Measurements from ENCODE around the gene KHK.

The KHK gene

GRCh38 chr2:27086724-27087593 lies at the start of gene KHK:
Gene KHK (plus strand): TSS chr2:27086772. CDS start chr2:27087260, 488 bp downstream.
- DNase-seq: no peak

DNA sequence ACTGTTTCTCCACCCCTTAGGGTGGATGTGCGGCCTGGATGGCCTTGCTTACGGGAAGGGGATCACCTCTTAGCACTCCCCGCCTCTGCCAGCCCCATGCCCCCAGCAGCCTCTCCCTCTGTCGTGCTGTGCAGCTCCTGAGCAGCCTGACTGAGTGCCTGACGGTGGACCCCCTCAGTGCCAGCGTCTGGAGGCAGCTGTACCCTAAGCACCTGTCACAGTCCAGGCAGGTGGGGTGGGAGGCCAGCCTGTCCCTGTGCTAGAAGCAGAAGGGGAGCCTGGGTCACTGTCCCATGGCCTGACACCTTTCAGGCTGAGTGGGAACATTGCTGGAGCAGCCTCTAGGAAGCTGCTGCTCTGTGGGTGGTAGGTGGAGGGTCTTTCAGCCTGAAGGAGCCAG lies 48.6 kb upstream of the KHK start:
- no peak for DNase-seq

- no peak for DNase-seq
Observed at GRCh38 chr2:27038631-27039339, 47.8 kb upstream of the KHK start.

DNA sequence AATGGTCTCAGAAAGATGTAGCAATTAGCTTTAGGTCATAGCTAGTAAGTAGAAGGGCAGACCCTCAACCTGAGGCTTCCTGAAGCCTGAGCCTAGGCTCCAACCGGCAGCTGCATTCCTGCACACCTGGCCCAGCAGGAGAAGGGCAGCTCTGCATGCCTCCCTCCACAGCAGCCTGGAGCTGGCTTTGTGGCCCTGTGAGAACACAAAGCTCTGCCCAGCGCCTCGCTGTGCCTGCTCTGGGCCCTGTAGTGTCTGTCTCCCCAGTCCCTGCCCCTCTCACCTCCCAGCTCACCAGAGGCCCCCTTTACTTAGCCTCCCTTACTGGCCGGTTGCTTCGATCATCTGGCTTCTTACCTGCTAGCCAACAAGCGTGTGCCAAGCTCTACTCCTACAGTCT lies 47.1 kb upstream of the KHK start:
- no peak for DNase-seq

DNA sequence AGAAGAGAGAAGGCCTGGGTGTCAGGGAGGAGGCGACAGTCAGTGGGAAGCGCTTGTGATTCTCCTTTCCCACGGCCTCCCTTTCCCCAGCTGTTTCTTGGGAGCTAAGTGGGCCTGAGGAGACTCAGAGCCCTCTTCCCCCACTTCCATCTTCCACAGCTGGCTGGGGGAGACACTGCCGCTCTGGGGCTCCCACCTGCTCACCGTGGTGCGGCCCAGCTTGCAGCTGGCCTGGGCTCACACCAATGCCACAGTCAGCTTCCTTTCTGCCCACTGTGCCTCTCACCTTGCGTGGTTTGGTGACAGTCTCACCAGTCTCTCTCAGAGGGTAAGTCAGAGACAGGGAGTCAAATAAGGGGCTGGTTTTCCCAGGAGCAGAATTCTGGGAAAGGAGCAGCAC lies 46.7 kb upstream of the KHK start:
- no peak for DNase-seq

DNA sequence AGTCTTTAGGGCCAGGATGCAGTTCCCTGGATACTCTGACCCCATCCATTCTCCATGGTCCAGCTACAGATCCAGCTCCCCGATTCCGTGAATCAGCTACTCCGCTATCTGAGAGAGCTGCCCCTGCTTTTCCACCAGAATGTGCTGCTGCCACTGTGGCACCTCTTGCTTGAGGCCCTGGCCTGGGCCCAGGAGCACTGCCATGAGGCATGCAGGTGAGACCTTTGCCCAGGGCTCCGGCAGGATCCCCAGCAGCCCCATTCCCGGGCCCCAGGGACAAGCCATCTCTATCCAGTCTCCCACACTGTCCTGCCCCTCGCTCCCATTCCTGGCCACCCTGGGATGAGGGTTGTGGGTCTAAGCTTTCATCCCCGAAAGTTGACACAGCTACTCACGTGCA lies 46.3 kb upstream of the KHK start:
- DNase-seq: no peak

DNA sequence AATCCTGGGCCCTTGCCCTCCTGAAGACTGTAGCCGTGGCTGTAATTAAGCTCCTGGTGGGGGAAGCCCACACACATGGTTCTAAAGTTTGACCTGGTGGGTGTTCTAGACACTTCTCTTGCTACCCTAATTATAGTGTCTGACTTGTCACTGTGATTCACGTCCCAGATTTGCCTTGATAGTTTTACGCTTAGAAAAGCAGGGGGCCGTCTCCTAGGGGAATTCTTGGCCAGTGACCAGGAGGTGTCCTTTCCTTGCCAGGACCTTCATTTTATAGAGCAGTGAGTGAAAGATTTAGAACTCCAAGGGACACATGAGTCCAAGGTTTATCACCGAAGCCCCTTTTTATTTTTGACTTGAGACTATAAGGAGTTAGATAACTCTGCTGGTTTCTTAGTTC lies 44.8 kb upstream of the KHK start:
- DNase-seq: no peak

DNA sequence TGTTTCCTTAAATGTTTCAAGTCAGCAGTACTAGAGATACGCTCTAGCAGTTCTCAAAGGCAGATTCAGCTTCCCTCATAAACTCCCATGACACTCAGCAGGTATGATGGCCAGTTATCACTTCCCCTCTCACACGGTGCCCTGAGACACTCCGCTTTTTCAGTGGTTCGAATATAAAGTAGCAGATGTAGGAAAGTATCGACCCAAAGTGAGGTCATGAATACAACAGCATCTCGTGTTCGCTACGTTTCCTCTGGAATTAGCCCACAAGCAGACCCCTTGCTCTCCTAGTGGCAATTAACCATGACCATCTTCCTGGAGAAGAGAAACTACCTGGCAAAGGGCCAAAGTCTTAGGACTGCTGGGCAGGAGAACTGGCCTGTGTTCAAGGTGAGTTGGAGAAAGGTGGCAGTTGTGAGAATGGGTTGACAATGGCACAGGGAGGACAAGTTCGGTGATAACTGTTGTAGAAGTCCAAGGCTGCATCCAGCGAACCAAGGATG lies 44.4 kb upstream of the KHK start:
- no peak for DNase-seq

DNA sequence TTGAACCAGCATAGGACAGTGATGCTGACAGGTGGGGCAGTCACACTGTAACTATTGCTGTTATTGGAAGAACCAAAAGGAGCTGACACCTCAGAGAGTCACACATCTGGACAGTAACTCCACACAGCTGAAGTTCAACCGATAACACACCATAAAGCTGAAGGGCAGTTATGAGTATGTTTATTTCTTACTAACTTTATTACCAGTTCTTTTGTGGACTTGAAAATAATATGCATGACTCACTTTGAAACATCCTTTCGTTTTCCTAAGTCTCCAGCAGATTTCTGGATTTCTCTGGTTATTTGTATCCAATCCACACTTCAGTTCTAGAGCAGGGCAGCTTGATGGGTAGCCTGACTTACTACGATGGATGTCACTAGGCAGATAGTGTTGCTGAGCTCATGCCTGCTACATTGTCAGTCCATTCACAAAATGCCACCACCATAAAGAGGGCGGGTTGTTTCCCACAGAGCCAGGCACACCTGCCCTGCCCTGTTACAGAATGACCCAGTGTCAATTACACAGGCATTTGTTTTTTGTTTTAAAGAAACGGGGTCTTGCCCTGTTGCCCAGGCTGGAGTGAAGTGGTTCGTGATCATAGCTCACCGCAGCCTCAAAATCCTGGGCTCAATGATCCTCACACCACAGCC lies 43.5 kb upstream of the KHK start:
- DNase-seq: no peak

DNA sequence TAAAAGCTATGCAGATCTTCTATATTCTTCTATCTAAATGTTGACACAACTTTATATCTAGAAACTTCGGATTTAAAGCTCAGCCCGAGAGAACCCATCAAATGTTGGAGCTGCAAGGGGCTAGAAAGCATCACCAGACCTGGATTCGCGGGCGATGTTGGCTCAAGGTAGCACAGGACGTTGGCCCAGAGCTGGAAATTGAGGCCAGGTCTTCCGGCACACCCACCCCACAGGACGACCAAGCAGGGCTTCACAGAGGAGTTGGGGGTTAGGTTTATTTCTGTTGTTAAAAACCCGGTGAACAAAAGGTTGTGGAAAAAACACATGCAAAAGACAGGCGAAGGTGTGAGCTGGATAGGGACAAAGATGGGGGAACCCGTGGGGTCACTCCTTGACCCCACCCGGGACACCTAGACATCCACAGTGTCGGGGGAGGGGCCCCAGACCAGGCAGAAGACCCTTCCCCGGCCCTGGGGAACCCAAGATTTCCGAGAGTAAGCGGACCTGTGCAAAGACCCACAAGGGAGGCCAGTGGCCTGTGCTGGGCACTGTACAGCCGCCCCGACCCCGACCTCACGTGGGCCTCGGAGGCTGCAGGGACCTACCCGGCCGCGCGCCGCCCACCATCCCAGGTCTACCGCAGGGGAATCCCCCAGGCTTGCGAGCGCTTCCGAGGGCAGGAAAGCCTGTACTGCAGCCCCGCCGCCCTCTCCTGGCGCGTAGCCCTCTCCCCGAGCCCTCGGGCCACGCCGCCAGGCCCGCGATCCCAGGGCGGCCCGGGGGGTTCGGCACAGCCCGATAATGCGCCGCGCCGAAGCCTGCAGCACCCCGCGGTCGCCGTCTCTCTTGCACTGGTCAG lies 36.9 kb upstream of the KHK start:
- DNase-seq: no peak

DNA sequence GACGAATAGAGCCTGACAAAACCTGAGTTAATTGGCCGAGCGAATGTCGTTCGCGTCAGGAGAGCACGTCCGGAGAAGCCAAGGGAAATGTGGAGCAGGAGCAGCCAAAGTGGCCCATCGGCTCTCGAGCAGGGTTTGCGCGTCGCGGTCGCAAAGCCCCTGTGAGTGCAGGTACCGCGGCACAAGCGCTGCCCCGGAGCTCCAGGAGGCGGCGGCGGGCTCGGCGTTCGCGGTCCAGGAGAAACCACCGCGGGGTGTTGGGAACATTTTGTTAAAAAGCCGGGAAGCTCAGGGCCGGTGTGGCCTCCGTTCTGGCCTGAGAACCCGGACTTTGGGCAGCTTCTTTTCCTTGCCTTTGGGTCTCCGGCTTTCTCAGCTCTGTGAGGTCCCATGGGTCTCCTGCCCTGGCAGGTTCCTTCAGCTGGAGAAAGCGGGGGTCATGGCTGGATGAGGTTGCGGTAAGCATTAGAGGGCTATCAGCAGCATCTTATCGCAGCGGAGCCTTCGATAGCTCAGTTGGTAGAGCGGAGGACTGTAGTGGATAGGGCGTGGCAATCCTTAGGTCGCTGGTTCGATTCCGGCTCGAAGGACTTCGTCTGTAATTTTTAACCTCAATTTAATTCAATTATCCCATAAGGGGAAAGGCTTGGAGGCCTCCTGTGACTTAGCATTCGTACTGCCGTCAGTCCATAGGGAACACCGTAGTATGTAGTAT lies 36.1 kb upstream of the KHK start:
- peak; percentile 60 for DNase-seq

GRCh38 chr2:27050996-27051901 lies 35.3 kb upstream of the KHK start, which contains the start of gene AGBL5:
Gene AGBL5 (plus strand): TSS chr2:27051668. CDS start chr2:27052959, 1,291 bp downstream.
- DNase-seq: peak; percentile 9

GRCh38 chr2:27051902-27052645 lies 34.5 kb upstream of the KHK start:
- no peak for DNase-seq

DNA sequence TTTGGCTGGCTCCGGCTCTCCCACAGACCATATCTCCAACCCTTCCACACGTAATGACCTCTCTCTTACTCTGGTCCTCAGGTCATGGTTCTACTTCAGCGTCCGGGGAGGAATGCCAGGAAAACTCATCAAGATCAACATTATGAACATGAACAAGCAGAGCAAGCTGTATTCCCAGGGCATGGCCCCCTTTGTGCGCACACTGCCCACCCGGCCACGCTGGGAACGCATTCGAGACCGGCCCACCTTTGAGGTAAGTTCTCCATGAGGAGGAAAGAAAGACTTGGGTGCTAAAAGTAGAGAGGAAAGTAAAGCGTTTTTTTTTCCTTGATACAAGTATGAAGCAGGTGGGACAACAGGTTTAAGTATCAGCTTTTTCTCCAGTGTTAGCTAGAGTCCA lies 33.3 kb upstream of the KHK start:
- no peak for DNase-seq

GRCh38 chr2:27053776-27054175 lies 32.8 kb upstream of the KHK start:
- DNase-seq: no peak

DNA sequence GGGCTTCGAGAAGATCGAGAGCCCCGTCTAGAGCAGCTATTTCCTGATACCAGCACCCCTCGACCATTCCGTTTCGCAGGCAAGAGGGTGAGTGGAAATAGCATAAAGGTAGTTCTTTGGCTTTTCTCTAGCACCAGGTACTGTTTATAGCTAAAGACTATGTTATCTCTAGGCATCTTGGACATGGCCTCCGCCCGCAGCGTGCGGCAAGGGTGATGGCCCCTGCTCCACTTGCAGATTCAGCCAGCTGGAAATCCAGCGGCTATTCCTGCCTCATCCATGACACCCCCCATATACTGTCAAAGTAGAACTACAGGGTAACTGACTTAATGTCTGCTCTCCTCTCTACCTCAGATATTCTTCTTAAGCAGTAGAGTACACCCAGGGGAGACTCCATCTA lies 31.9 kb upstream of the KHK start:
- no peak for DNase-seq

DNA sequence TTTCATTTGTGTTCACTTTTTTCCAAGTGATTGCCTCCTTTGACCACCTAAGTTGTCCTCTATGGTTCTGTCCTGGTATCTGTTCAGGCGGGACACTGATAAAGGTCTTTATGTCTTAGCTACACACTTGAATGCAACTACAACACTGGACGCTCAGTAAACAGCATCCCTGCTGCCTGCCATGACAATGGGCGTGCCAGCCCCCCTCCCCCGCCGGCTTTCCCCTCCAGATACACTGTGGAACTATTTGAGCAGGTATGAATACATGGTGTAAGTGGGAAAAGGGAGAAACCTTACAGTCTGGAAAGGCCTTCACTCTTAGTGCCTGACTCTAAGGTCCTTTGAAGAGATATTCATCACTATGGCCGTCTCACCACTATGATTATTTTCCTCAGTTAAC lies 29.4 kb upstream of the KHK start:
- DNase-seq: no peak

- no peak for DNase-seq
Observed at GRCh38 chr2:27058210-27058609, 28.4 kb upstream of the KHK start.

DNA sequence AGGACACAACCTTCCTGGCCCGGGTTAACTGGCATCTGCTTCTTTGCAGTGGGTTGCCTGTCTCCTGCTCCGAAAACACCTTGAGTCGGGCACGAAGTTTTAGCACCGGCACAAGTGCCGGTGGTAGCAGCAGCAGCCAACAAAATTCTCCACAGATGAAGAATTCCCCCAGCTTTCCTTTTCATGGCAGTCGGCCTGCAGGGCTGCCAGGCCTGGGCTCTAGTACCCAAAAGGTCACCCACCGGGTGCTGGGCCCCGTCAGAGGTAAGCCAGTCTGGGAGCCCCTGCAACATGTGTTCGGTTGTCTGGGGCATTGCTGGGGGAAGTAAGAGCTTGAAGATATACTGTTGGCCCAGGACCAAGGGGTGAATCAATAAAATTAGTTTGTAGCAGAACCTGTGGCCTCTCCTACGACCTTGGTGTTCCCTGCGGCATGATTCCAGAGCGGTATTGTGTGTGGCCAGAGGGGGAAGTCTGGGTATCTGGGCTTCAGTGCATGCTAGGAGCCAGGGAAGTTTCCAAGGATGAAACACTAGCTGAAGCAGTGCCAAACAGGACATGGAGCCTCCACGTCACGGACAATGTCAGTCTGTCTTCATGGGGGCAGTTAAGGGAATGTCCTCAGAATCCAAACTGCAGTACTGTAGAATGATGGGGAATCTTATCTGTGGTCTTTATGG lies 27.3 kb upstream of the KHK start:
- no peak for DNase-seq
